ENCODE data around the gene SBNO2.

SBNO2 gene

DNA sequence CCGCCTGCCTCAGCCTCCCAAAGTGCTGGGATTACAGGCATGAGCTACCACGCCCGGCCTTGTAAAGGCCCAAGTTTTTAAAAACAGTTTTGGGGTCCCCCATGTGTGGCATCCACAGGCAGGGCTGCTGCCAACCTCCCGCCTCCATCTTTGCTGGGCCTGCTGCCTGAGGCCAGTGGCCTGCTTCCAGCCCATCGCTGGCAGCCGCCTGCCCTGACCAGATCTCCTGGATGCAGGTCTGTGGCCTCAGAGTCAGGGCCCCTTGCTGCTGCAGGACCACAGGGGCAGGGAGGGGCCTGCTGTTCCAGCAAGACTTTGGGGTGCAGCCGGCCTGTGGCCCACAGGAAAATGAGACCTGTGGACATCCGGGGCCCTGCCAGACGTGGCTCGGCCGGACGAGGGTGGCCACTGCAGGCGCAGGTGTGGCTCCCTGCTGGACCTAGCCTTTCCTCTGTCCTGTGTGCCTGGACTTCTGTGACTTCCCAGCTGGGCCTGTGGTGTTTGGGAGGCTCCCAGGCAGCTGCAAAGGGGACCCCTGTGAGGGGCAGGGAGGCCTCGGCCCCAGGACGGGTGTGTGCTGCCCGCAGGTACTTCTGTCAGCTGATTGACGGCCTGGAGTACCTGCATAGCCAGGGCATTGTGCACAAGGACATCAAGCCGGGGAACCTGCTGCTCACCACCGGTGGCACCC lies 45.9 kb upstream of the SBNO2 start:
- TF ChIP-seq, protein P1, sequence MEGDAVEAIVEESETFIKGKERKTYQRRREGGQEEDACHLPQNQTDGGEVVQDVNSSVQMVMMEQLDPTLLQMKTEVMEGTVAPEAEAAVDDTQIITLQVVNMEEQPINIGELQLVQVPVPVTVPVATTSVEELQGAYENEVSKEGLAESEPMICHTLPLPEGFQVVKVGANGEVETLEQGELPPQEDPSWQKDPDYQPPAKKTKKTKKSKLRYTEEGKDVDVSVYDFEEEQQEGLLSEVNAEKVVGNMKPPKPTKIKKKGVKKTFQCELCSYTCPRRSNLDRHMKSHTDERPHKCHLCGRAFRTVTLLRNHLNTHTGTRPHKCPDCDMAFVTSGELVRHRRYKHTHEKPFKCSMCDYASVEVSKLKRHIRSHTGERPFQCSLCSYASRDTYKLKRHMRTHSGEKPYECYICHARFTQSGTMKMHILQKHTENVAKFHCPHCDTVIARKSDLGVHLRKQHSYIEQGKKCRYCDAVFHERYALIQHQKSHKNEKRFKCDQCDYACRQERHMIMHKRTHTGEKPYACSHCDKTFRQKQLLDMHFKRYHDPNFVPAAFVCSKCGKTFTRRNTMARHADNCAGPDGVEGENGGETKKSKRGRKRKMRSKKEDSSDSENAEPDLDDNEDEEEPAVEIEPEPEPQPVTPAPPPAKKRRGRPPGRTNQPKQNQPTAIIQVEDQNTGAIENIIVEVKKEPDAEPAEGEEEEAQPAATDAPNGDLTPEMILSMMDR (conservative IDR thresholded peaks at IDR 0.05; ENCODE audit: control insufficient read depth, insufficient read depth, low read depth, low read length), result no peak
- DNase-seq (ENCODE audit: low read depth), result no peak
- no peak overlapping the region for H3K4me3 ChIP-seq (ENCODE audit: control insufficient read depth, low read depth, low read length)

DNA sequence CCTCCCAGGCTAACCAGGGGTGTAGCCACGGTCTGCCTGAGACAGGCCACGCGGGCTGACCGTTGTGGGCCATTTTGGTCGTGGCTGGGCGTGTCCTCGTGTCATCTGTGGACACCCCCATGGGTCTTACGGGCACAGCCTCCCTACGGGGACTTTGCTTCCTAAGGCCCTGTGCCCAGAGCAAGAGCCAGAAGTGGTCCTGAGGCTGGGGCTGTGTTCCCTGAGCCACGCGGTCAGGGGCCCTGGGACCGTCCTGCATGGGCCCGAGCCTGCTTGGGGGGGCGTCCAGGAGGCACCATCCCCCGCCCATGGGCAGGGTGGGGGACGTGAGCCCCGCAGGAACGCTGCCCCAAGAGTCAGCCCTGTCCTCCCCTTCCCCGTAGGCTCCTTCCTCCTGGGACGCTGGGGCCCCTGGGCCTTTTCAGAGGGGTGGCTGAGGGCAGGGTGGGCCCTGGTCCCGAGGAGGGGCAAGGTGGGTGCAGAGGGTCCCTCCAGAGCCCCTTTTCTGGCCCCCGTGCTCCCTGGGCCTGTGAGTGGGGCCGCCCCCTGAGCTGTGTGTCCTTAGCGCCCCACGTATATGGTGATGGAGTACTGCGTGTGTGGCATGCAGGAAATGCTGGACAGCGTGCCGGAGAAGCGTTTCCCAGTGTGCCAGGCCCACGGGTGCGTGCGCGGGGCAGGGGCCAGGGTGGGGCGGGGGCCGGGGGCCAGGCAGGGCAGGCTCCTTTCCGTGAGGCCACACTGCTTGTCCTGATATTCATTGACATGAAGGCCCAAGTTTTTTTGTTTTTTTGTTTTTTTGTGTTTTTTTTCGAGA lies 44.9 kb upstream of the SBNO2 start:
- DNase-seq (ENCODE audit: low read depth), result no peak
- TF ChIP-seq, protein P1 (conservative IDR thresholded peaks at IDR 0.05; ENCODE audit: control insufficient read depth, insufficient read depth, low read depth, low read length), result no peak
- no peak overlapping the region for H3K4me3 ChIP-seq (ENCODE audit: control insufficient read depth, low read depth, low read length)

DNA sequence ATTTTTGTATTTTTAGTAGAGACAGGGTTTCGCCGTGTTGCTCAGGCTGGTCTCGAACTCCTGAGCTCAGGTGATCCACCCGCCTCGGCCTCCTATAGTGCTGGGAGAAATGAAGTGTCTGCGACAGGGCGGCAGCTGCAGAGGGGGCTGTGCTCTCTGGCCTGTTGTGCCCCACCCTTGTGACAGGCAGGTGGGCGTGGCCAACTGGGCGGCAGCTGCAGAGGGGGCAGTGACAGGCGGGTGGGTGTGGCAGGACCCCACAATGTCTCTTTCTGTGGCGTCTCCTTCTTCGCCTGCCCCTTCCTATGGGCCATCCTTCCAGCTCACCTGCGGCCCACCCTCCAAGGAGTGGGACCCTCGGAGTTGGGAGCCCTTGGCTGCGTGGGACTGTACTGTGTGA lies 43.3 kb upstream of the SBNO2 start:
- TF ChIP-seq, protein P1 (conservative IDR thresholded peaks at IDR 0.05; ENCODE audit: control insufficient read depth, insufficient read depth, low read depth, low read length), result no peak
- no peak for DNase-seq (ENCODE audit: low read depth)

DNA sequence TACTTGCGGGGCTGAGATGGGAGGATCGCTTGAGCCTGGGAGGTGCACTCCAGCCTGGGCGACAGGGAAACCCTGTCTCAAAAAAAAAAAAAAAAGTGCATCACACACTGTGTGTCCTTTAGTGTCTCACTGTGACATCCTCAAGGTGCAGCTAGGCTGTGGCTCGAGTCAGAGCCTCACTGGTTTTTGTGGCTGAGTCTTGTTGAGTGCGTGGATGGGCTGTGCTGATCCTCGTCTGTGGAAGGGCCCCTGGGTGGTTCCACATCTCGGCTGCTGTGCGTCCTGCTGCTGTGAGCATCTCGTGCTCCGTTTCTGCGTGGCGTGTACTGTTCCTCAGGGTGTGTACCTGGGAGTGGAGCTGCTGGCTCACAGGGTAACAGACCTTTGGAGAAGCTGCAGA lies 42.7 kb upstream of the SBNO2 start:
- H3K4me3 ChIP-seq (ENCODE audit: control insufficient read depth, low read depth, low read length), result no peak overlapping the region
- TF ChIP-seq, protein P1 (conservative IDR thresholded peaks at IDR 0.05; ENCODE audit: control insufficient read depth, insufficient read depth, low read depth, low read length), result no peak
- no peak for DNase-seq (ENCODE audit: low read depth)

More for the DNA sequence above, 43.3 kb upstream of the SBNO2 start:
- no peak overlapping the region for H3K4me3 ChIP-seq (ENCODE audit: control insufficient read depth, low read depth, low read length)

DNA sequence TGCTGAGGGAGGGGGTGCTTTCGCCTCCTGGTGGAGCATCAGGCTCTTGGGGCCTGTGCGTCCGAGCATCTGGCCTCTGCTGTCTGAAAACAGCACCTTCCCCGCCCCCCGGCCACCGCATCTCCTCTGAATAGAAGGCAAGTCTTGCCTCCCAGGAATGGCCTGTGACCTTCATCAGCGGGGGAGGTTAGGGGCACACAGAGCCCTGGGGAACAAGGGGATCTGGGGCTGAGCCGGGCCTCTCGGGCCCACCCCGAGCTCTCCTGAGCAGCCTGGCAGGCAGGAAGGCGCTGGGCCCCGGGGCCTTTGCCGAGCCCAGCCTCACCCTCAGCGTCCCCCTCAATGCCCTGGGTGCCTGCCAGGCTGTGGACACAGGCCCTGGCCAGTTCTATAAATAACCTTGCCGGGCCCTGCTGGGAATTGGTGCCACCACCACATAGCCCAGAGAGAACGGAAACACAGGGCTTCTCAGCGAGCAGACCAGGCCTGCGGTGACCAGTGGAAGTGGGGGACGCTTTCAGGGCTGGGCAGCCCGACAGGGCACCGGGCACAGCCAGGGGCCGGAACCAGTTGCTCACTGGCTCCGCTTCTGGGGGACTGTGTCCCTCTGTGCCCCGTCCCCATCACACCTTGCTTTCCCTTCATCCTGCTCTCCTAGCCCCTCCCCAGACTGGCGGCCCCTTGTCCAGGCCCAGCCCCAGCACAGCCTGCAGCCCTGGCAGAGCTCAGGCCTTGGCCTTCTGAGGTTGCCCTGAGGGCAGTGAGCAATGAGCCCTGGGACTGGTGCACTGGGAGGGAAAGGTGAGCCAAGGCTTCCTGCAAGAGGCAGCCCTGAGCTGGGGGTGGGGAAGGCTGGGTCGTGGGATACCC lies 41.0 kb upstream of the SBNO2 start:
- DNase-seq (ENCODE audit: low read depth), result no peak
- no peak overlapping the region for H3K4me3 ChIP-seq (ENCODE audit: control insufficient read depth, low read depth, low read length)
- TF ChIP-seq, protein P1 (conservative IDR thresholded peaks at IDR 0.05; ENCODE audit: control insufficient read depth, insufficient read depth, low read depth, low read length), result no peak

DNA sequence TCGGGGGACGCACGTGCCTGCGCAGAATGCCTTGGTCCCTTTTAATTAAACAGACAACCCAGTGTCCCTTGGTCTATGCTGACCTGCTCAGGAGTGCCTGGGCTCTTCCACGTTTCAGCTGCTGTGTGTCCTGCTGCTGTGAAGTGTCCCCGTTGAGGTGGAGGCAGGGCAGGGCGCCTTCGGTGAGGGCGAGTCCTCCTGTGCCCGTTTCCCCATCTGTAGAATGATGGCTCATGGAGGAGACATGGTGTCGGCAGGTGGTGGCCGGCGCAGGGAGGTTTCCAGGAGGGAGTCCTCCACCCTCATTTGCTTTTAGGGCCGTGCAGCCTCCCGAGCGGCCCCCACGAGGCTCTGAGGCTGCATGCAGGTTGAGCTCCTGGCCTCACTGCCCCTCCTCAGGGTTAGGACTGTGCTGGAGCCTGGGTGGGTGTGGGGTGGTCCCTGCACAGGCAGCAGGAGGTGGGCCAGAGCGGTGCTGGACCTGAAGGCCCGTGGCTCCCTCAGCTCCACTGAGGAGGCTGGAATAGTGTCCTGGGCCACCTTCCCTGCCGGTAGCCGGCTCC lies 40.3 kb upstream of the SBNO2 start:
- TF ChIP-seq, protein P1 (conservative IDR thresholded peaks at IDR 0.05; ENCODE audit: control insufficient read depth, insufficient read depth, low read depth, low read length), result no peak
- no peak for DNase-seq (ENCODE audit: low read depth)
- no peak overlapping the region for H3K4me3 ChIP-seq (ENCODE audit: control insufficient read depth, low read depth, low read length)

Data from fibroblast of mammary gland (primary cell).